ENCODE data around the gene RAB3C. TPM values are rescaled to one million over a fixed set of nuclear protein-coding genes. Genes with fewer than 3 reads are reported as not detected.

Gene RAB3C
- total RNA-seq, 1 donor from 2014 or later = 0.30 TPM

DNA sequence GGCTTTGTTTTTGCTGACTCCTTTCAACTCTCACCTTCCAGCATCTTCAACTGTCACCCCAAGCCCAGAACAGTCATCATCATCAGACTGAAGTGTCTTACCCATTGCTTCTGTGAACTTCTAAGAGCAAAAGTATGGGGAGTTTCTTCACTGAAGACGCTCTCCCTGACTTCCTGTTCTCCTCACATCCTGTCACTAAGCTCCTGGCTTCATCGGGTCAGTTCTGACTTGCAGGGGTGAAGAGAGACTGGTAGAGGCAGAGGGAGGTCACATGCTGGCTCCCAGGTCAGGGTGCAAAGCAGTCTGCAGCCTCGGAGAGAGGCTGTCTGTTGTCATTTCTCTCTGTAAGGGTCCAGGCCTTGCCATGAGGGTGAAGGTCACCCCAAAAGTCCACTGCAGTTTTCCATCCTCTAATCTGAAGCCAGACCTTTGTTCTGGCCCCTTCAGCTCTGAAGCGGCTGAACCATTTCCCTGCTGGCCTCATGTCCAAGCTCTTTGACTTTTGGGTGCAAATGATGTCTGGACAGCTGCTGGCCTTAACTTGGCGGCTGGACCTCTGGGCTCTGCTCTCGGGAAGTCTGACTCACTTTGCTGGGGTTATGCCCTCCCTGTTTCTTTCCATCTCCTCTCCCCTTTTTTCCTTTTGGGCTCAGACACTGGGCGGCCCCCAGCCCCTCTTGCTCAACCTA, 305.0 kb downstream of the RAB3C start:
- H3K9me3 ChIP-seq = no peaks in the 10 kb centered on the region
- DNase-seq = no peak
- no peaks in the 10 kb centered on the region for H3K36me3 ChIP-seq
- intact Hi-C loops (cut with DNase I) = no loop called here
- H3K4me1 ChIP-seq = peaks cover 16% of the 10 kb centered on the region
- TF ChIP-seq CTCF (IDR thresholded peaks at IDR 0.05) = no peak
- peak overlapping the region; percentile 79 for H3K27ac ChIP-seq
- ATAC-seq = peak; percentile 34 to 67
- H3K27me3 ChIP-seq (ENCODE audit: low read depth) = no peaks in the 10 kb centered on the region
- H3K4me3 ChIP-seq = no peak overlapping the region

GRCh38 chr5:58890265-58890664, 307.4 kb downstream of the RAB3C start:
- Histone ChIP-seq H3K9me3 (no peaks in the 10 kb centered on the region), H3K27ac (peak overlapping the region; percentile 67), H3K27me3 (ENCODE audit: low read depth) (no peaks in the 10 kb centered on the region), H3K36me3 (no peaks in the 10 kb centered on the region), H3K4me3 (no peak overlapping the region), H3K4me1 (peaks cover 16% of the 10 kb centered on the region)
- intact Hi-C loops (cut with DNase I) = no loop called here
- no peak for DNase-seq
- no peak for TF ChIP-seq CTCF (IDR thresholded peaks at IDR 0.05)
- no peak for ATAC-seq

DNA sequence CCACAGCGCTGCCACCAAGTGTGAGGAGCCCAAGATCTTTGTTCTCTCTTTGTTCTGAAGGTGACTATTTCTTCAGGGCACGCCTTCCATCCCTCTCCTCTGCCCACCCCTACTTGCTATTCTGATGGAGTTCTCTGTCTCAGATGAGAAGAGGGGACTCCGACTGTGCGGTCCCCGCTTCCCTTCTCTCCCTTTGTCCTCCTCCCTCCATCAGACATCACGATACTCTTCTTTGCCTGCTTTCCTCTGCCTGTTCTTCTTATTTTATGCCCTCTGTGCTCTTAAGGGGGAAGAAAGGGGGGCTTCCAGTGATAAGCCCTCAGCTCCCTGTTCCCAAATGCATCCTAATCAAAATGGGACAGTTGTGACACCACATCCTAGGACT, 307.8 kb downstream of the RAB3C start:
- Histone ChIP-seq H3K27ac (peak overlapping the region; percentile 67), H3K9me3 (no peaks in the 10 kb centered on the region), H3K36me3 (no peaks in the 10 kb centered on the region), H3K27me3 (ENCODE audit: low read depth) (no peaks in the 10 kb centered on the region), H3K4me1 (peaks cover 16% of the 10 kb centered on the region), H3K4me3 (no peak overlapping the region)
- DNase-seq = no peak
- ATAC-seq = no peak
- intact Hi-C loops (cut with DNase I) = no loop called here
- TF ChIP-seq CTCF (IDR thresholded peaks at IDR 0.05) = no peak

GRCh38 chr5:58891086-58891970, 308.5 kb downstream of the RAB3C start:
- TF ChIP-seq CTCF (IDR thresholded peaks at IDR 0.05) = peak; percentile 77
- Histone ChIP-seq H3K27ac (peak overlapping the region; percentile 67), H3K36me3 (no peaks in the 10 kb centered on the region), H3K27me3 (ENCODE audit: low read depth) (no peaks in the 10 kb centered on the region), H3K4me3 (no peak overlapping the region), H3K4me1 (peaks cover 16% of the 10 kb centered on the region), H3K9me3 (no peaks in the 10 kb centered on the region)
- ATAC-seq (peak; percentile 45 to 63), DNase-seq (peak; percentile 57)
- intact Hi-C loops (cut with DNase I) = no loop called here

DNA sequence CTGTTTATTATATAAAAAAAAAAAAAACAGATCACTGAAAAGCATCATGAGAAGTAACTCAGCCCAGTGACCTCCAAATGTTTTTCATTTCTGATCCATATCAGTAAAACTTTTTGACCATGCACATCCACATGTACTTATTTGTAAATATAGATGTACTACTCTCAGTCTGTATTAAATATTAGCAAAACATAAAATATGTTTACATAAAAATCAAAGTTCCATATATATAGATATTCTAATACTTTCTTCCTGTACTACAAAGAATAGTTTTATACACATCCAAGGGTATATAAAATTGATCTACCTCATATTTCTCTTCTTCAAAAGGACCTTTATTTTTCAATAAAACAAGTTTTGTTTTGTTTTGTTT, 309.1 kb downstream of the RAB3C start:
- Histone ChIP-seq H3K4me1 (peaks cover 12% of the 10 kb centered on the region), H3K4me3 (no peak overlapping the region), H3K9me3 (no peaks in the 10 kb centered on the region), H3K36me3 (no peaks in the 10 kb centered on the region), H3K27me3 (ENCODE audit: low read depth) (no peaks in the 10 kb centered on the region), H3K27ac (peak overlapping the region; percentile 67)
- DNase-seq (no peak), ATAC-seq (no peak)
- no peak for TF ChIP-seq CTCF (IDR thresholded peaks at IDR 0.05)
- intact Hi-C loops (cut with DNase I) = no loop called here

All from lower lobe of right lung (tissue), 2 donors.